DMS153 treated with DMSO at 0.1 percent for 48 hours (cell line): ENCODE results near the gene TEKTIP1.

Source experiments
- DNase-seq: peaks from one replicate; lab custom pipeline; 2025; ENCODE audit not compliant: unreplicated experiment; lab: John Stamatoyannopoulos, UW

The TEKTIP1 gene

GRCh38 chr19:3536429-3537100 lies 2.4 kb upstream of the TEKTIP1 start:
- no peak for DNase-seq

- DNase-seq, result no peak
Observed at GRCh38 chr19:3537101-3537437, 1.9 kb upstream of the TEKTIP1 start.

DNA sequence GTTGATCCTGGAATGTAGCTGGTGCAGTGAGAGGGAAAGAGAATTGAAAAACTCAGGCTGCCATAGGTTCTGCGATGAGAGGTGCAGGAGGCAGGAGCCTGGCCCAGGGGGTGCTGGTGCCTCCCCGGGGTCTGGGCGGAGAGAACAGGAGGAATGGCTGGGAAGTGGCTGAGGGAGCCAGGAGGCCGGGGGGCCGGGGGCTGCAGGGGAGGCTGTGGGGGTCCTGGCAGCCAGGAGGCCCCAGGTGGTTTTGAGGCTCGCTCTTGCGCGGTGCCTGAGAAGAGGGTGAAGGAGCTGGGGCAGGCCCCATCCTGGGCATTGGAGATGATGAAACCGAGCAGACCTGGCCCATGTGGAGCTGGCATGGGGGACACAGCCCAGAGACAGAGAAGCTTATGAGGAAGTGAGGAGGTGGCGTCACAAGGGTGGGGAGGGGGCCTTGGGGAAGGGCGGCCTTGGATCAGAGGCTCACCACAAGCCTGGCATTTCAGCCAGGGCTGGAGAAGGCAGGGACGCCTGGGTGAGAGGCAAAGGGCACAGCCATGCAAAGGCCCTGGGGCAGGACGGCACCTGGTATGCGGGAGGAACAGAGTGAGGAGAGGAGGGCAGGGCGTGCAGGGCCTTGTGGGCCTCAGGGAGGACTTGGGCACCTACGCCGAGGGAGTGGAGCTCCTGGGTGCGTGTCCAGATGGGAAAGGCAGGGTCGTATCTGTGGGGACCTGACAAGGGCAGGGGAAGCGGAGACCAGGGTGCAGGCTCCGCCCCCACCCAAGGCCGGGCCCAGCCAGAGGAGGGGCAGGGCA lies 1.3 kb upstream of the TEKTIP1 start:
- no peak for DNase-seq

DNA sequence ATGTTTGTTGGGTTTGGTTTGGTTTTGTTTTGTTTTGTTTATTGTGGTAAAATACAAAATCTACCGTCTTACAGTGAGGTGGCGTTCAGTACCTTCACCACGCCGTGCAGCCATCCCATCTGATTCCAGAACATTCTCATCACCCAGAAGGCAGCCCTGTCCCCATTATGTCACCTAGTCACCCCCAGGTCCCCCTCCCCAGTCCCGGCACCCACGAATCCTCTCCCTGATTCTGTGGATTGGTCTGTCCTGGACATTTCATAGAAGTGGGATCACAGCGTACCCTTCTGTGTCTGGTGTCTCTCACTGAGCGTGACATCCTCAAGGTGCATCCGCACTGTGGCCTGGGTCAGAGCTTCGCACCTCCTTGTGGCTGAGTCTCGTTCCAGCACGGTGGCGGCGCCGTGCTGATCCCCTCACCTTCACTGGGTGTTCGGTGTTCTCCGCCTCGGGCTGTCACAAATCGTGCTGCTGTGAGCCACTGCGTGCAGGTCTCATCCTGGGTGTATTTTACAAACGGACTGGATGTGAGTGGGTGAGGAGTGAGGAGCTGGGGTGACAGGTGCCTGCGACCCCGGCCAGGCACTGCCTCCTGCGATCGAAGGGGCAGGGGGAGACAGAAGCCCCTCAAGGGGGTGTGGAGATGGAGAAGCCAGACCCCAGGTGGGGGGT lies 580 bp upstream of the TEKTIP1 start:
- no peak for DNase-seq

DNA sequence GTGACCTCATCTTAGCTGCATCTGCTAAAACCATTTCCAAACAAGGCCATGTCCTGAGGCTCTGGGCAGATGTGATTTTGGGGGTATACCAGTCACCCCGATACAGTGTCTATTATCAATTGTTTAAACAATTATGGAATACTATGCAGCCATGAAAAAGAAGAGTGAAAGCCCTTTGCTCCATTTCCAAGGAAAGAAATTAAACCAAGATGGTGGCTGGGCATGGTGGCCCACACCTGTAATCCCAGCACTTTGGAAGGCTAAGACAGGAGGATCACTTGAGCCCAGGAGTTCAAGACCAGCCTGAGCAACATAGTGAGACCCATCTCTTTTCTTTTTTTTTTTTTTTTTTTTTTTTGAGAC lies 763 bp downstream of the TEKTIP1 start:
- DNase-seq, result no peak

DNA sequence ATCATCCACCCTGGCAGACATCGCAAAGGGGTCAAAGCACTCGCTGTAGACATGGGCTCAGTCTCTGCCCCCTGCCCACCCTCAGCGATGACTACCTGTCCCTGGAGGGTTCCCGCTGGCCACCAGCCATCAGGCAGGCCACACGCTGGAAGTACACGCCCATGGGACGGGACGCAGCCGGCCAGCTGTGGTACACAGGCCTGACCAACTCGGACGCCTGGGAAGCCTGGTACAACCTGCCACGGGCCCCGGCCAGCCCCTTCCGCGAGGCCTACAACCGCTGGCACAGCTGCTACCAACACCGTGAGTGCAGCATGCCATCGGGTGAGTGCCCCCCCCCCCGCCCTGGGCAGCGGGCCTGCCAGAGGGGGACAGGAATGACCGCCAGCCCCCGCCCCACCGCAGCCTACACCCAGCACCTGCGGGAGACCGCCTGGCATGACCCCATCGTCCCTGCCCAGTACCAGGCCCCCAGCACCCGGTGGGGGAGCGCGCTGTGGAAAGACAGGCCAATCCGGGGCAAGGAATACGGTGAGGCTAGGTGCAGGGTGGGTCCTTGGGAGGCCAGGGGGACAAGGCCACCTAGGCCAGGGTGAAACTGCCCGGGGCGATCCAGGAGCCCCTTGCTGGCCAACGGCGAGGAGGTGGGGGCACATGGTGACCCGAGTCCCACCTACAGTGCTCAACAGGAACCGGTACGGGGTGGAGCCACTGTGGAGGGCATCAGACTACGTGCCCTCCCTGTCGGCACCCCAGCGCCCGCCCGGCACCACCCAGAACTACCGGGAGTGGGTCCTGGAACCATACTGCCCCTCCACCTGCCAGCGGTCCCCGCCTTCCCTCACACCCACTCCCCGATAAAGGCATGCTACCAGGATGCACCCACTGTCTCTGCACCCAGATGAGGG lies 4.4 kb downstream of the TEKTIP1 start:
- no peak for DNase-seq

GRCh38 chr19:3544058-3544376 lies 5.0 kb downstream of the TEKTIP1 start:
- no peak for DNase-seq

DNA sequence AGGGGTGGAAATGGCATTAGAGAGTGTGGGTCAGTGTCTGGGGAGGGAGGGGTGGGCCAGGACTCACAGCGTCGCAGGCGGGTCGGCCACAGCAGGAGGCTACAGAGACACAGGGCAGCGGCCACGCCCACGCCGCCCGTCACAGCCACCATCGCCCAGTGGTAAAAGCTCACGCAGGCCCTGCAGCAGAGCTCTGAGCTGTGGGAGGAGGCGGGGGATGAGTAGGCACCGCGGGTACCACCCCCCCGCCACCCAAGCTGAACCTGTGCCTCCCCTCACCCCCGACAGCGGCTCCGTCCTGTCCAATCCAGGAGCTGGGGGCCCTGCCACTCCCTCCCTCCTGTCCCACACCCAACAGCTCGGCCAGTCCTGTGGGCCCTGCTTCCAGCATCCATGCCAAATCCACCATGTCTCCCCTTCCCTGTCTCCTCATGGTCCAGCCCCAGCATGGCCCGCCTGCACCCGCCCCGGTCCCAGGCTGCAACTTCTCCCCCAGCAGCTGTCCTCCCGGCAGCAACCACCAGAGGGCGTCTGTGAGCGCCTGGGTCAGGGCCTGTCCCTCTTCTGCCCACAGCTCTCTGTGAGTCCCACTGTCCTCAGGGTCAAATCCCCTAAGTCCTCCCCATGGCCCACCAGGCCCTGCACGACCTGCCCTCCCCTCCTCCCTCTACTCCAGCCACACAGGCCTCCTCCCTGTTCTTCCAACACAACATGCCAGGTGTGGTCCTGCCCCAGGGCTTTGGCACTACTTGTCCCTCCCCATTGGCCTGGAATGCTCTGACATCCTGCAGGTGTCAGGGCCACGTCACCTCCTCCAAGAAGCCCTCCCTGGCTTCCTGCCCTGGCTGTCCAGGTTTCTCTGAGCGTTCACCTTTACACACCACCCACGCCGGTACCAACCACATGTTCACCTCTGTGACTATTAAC lies 6.0 kb downstream of the TEKTIP1 start:
- peak; percentile 3 for DNase-seq

DNA sequence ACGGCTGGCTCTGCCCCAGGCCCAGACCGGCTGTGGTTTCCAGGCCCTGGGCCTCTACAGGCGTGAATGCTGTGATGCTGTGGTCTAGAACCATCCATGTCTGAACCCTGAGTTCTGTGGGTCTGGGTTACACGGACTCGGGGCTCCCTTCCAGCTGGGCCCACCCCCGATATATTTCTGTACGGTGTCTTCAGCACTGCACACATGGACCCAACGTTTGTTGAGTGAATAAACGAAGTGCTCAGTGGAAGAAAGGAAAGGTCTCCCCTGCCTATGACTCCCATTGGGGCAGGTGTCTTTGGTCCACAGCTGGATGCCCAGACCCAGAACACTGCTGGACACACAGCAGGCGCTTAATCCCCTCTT lies 6.7 kb downstream of the TEKTIP1 start:
- no peak for DNase-seq

- DNase-seq, result no peak
Observed at GRCh38 chr19:3546119-3546518, 7.1 kb downstream of the TEKTIP1 start.

GRCh38 chr19:3547301-3547731 lies 8.3 kb downstream of the TEKTIP1 start:
- no peak for DNase-seq

DNA sequence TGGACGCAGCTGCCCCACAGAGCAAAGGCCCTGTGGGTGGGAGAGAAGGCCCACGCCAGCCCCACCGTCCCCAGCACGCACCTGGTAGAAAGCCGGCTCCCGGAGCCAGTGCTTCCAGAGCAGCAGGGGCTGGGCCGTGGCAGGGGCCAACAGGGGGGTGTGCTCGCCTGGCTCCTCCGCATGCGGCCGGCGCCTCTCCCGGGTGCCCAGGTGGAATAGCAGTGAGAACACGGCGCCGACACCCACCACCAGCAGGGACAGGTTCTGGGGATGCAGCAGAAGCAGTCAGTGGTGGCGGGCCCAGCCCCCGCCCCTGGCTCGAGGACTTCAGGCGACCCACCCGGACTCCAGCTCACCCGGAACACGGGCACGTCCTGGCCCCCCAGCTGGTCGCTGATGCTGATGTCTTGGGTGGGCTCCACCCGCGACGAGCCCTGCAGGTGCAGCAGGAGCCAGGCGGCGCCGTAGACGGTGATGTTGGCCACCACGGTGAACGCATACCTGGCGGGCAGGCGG lies 8.9 kb downstream of the TEKTIP1 start:
- DNase-seq, result no peak

DNA sequence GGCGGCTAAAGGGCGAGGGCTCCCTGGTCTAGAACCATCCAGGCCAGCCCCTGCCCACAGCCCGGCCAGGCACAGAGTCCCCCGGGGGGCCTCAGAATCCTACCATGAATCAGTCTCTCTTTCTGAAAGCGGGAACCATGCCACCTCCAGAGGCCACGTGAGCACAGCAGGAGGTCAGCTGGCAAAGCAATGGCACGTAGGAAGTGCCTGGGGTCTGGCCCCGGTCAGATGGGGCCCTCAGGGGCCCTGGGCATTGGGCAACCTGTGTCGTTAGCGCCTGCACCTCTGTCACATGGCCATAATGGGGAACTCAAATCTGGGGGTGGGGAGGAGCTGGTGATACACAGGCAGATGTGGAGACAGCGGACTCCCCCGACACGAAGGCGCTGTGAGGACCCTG lies 9.6 kb downstream of the TEKTIP1 start:
- no peak for DNase-seq

GRCh38 chr19:3549816-3550215 lies 10.8 kb downstream of the TEKTIP1 start:
- no peak for DNase-seq

DNA sequence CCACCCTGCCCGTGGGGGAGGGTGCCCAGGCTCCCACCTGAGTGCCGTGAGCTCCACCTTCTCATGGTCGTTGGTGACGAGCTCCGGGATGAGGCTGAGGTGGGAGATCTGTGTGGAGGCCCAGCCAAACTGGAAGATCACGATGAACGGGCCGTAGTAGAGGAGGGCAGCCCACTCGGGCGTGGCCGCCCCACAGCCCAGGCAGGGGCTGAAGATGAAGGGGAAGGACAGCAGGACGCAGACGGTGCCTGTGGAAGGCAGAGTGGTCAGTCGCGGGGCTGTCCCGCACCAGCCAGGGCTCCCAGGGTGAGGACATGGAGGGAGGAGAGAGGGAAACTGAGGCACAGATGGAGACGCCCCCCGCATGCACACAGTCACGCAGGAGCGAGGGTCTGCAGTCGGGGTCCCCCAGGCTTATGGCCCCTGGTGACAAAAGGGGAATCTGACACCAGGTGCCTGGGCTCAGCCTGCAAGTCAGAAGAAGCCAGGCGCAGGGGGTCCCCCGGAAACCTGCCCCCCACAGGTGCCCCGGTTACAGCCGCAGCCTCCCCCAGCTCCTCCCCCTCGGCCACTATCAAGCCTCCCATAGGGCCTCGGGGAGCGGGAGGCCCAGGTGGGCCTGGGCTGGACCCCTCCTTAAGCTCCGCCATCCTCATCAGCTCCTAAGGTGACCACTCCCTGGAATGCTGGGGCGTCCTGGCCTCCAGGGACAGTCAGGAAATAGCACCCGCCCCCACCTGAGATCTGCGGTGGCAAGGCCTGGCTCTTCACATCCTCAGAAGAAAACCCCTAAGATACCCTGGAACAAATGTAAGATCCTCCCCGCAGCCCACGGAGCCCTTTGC lies 12.2 kb downstream of the TEKTIP1 start:
- DNase-seq, result no peak

DNA sequence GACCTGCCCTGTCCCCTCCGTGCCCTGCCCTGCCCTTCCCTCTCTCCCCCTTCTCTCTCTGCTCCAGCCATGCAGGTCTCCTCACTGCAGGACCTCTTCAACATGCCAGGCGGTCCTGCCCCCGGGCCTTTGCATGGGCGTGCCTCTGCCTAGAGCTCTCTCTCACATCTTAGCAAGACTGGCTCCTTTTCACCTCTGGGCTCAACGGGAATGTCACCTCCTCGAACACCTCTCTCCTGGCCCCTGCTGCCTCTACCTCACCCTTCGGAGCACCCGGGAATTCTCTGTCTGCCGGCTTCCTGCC lies 12.8 kb downstream of the TEKTIP1 start:
- no peak for DNase-seq

DNA sequence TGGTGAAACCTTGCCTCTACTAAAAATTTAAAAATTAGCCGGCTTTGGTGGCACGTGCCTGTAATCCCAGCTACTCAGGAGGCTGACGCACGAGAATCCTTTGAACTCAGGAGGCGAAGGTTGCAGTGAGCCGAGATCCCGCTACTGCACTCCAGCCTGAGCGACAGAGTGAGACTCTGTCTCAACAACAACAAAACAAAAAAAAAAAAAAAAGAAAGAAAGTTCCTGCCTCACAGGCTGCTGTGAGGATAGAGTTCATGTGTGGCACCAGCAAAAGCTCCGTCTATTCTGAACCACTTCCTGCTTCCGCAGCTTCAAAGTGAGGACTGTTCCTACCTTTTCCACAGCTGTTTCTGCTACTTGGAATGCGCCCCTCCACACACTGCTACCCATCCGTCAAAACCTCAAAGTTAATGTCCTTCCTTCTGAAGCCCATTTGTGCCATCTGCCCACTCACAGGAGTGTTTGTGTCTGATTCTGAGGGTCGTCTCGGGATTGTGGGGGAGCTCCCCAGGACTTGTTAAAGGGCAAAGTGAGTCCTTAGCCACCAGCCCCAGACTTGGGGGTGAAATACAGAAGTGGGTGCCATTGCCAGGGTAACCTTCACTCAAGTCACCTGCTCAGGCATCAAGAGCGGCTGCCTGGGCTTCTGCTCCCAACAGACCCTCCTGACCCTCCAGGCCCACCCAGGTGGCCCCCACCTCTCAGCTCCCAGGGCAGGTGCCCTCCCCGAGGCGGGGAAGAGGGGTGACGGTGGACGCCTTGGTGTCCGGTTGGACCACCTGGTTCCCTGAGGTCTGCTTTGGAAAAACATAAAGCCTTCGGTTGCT lies 15.5 kb downstream of the TEKTIP1 start:
- DNase-seq, result no peak

GRCh38 chr19:3555653-3556422 lies 16.9 kb downstream of the TEKTIP1 start:
- no peak for DNase-seq
